Neural progenitor cell (in vitro differentiated cells): Measurements from ENCODE around the gene SAP30L. TPM values are rescaled to one million over a fixed set of nuclear protein-coding genes. Genes with fewer than 3 reads are reported as not detected.

ENCODE experiments used
- DNase-seq: peaks from one replicate; pipeline ENCODE4 v3.0.0-alpha.2; 2016; ENCODE audit warnings: low spot score
- H2AFZ ChIP-seq: fragments of 200-600 bp; sonication (generic); replicated peaks from 2 replicates; pipeline ENCODE4 v1.6.1; 2016; ENCODE audit warnings: antibody characterized with exemption
- H3F3A ChIP-seq: fragments of 200-600 bp; sonication (generic); 2 replicates; pipeline ENCODE4 v1.6.1; 2016; ENCODE audit warnings: antibody characterized with exemption, low read depth
- H3K27ac ChIP-seq: fragments of 200-600 bp; sonication (generic); 2 replicates; pipeline ENCODE4 v1.5.1; 2016; ENCODE audit warnings: mild to moderate bottlenecking
- H3K27me3 ChIP-seq: fragments of 200-600 bp; sonication (generic); 2 replicates; pipeline ENCODE4 v1.6.1; 2016; ENCODE audit warnings: mild to moderate bottlenecking, moderate library complexity
- H3K36me3 ChIP-seq: fragments of 200-600 bp; sonication (generic); 2 replicates; pipeline ENCODE4 v1.5.1; 2016
- H3K4me1 ChIP-seq: fragments of 200-600 bp; sonication (generic); 2 replicates; pipeline ENCODE4 v1.6.1; 2016; ENCODE audit warnings: mixed run types
- H3K4me2 ChIP-seq: fragments of 200-600 bp; sonication (generic); 2 replicates; pipeline ENCODE4 v1.6.1; 2016
- H3K4me3 ChIP-seq: fragments of 200-600 bp; sonication (generic); 2 replicates; pipeline ENCODE4 v1.5.1; 2016
- H3K79me2 ChIP-seq: fragments of 200-600 bp; sonication (generic); 2 replicates; pipeline ENCODE4 v1.6.1; 2016; ENCODE audit warnings: low read depth
- H3K9ac ChIP-seq: fragments of 200-600 bp; sonication (generic); 2 replicates; pipeline ENCODE4 v1.6.1; 2016
- H3K9me3 ChIP-seq: fragments of 200-600 bp; sonication (generic); 2 replicates; pipeline ENCODE4 v1.5.1; 2016; ENCODE audit warnings: low read depth
- H4K20me1 ChIP-seq: fragments of 200-600 bp; sonication (generic); 2 replicates; pipeline ENCODE4 v1.6.1; 2016; ENCODE audit warnings: low read depth
- H3K27ac Mint-ChIP-seq: 3 replicates; pipeline ENCODE4 v1.8.0; 2021; ENCODE audit warnings: mixed read lengths
- H3K27me3 Mint-ChIP-seq: 2 replicates; pipeline ENCODE4 v1.8.0; 2022; ENCODE audit warnings: low read depth, mild to moderate bottlenecking, inconsistent platforms, moderate library complexity, mixed read lengths; ENCODE audit not compliant: insufficient read depth
- H3K36me3 Mint-ChIP-seq: 3 replicates; pipeline ENCODE4 v1.8.0; 2021; ENCODE audit warnings: mixed read lengths
- H3K4me1 Mint-ChIP-seq: 3 replicates; pipeline ENCODE4 v1.8.0; 2021; ENCODE audit warnings: mixed read lengths
- H3K4me3 Mint-ChIP-seq: 3 replicates; pipeline ENCODE4 v1.8.0; 2021; ENCODE audit warnings: mild to moderate bottlenecking, moderate library complexity, mixed read lengths
- H3K9me3 Mint-ChIP-seq: 3 replicates; pipeline ENCODE4 v1.8.0; 2020; ENCODE audit warnings: mixed read lengths
- CTCF ChIP-seq: fragments of 200-600 bp; sonication (generic); IDR thresholded peaks from 2 replicates; pipeline ENCODE4 v1.5.1; 2017; ENCODE audit warnings: antibody characterized with exemption, mild to moderate bottlenecking
- EZH2 ChIP-seq: fragments of 200-600 bp; sonication (generic); IDR thresholded peaks from 2 replicates; pipeline ENCODE4 v1.6.1; 2017; ENCODE audit warnings: antibody characterized with exemption, mild to moderate bottlenecking, moderate library complexity
- EZH2phosphoT487 ChIP-seq: fragments of 200-600 bp; sonication (generic); IDR thresholded peaks from 2 replicates; pipeline ENCODE4 v1.6.1; 2017; ENCODE audit warnings: antibody characterized with exemption
- total RNA-seq: library from RNA; depleted of rRNA; stranded (reverse); fragments of >200 nt; gene quantifications from 2 replicates; pipeline ENCODE4 v1.2.3, GENCODE V29; 2015; ENCODE audit warnings: low replicate concordance

The SAP30L gene
- total RNA-seq, 1 donor from 2014 or later = 13.2 TPM

DNA sequence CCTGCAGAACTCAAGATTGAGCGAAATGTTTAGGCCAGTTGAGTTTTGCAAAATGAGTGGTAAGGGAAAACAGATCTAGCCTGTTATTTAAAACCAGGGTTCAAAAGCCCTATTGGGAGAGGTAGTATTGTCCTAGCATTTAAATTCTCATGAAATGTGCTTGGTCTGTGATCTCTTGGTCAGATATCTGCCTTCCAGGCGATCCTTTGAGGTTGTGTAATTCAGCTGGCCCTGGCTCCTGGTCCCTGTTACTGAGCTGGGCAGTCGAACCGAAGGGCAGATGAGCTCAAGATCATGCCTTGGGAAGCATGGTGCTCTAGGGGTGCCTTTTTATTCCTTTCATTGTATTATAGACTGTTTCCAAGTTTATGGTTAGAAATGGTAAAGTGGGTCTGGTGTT, 14.4 kb downstream of the SAP30L start:
- no peak overlapping the region for H3K4me2 ChIP-seq
- Mint-ChIP-seq H3K36me3 (peaks cover 23% of the 10 kb centered on the region), H3K9me3 (no peaks in the 10 kb centered on the region), H3K4me1 (no peaks in the 10 kb centered on the region), H3K27me3 (peaks cover under 1% of the 10 kb centered on the region), H3K27ac (no peak overlapping the region), H3K4me3 (no peak overlapping the region)
- H3K36me3 ChIP-seq = peaks cover 3% of the 10 kb centered on the region
- H3K9ac ChIP-seq = no peak overlapping the region
- no peaks in the 10 kb centered on the region for H3F3A ChIP-seq
- DNase-seq = no peak
- H3K9me3 ChIP-seq = no peaks in the 10 kb centered on the region
- no peaks in the 10 kb centered on the region for H3K79me2 ChIP-seq
- H3K4me3 ChIP-seq = no peak overlapping the region
- no peak overlapping the region for H2AFZ ChIP-seq
- TF ChIP-seq EZH2 (no peak), EZH2phosphoT487 (no peak), CTCF (no peak)
- H3K4me1 ChIP-seq = no peaks in the 10 kb centered on the region
- H3K27me3 ChIP-seq = peaks cover 7% of the 10 kb centered on the region
- no peak overlapping the region for H3K27ac ChIP-seq
- no peaks in the 10 kb centered on the region for H4K20me1 ChIP-seq

GRCh38 chr5:154461531-154461930, 15.7 kb downstream of the SAP30L start:
- H3K4me2 ChIP-seq = no peak overlapping the region
- no peaks in the 10 kb centered on the region for H3K79me2 ChIP-seq
- H2AFZ ChIP-seq = no peak overlapping the region
- no peaks in the 10 kb centered on the region for H3K9me3 ChIP-seq
- Mint-ChIP-seq H3K27me3 (peaks cover 5% of the 10 kb centered on the region), H3K27ac (no peak overlapping the region), H3K36me3 (peaks cover 15% of the 10 kb centered on the region), H3K4me3 (no peak overlapping the region), H3K4me1 (no peaks in the 10 kb centered on the region), H3K9me3 (no peaks in the 10 kb centered on the region)
- no peak overlapping the region for H3K4me3 ChIP-seq
- no peak overlapping the region for H3K27ac ChIP-seq
- no peaks in the 10 kb centered on the region for H3F3A ChIP-seq
- peaks cover 20% of the 10 kb centered on the region for H3K27me3 ChIP-seq
- TF ChIP-seq EZH2phosphoT487 (no peak), CTCF (peak; percentile 40), EZH2 (no peak)
- H3K36me3 ChIP-seq = peaks cover 3% of the 10 kb centered on the region
- H3K9ac ChIP-seq = no peak overlapping the region
- H4K20me1 ChIP-seq = no peaks in the 10 kb centered on the region
- H3K4me1 ChIP-seq = no peaks in the 10 kb centered on the region
- DNase-seq = no peak

GRCh38 chr5:154464438-154464837, 18.6 kb downstream of the SAP30L start:
- Mint-ChIP-seq H3K27ac (no peak overlapping the region), H3K27me3 (peaks cover 23% of the 10 kb centered on the region), H3K36me3 (peaks cover 3% of the 10 kb centered on the region), H3K9me3 (no peaks in the 10 kb centered on the region), H3K4me3 (no peak overlapping the region), H3K4me1 (no peaks in the 10 kb centered on the region)
- H3K4me2 ChIP-seq = no peak overlapping the region
- no peak overlapping the region for H3K27ac ChIP-seq
- H3F3A ChIP-seq = no peaks in the 10 kb centered on the region
- H3K27me3 ChIP-seq = peaks cover 48% of the 10 kb centered on the region
- H3K4me1 ChIP-seq = no peaks in the 10 kb centered on the region
- H3K79me2 ChIP-seq = no peaks in the 10 kb centered on the region
- no peak overlapping the region for H3K4me3 ChIP-seq
- no peaks in the 10 kb centered on the region for H3K36me3 ChIP-seq
- no peak overlapping the region for H3K9ac ChIP-seq
- no peak overlapping the region for H2AFZ ChIP-seq
- H3K9me3 ChIP-seq = no peaks in the 10 kb centered on the region
- H4K20me1 ChIP-seq = no peaks in the 10 kb centered on the region
- no peak for TF ChIP-seq EZH2phosphoT487
- no peak for DNase-seq

DNA sequence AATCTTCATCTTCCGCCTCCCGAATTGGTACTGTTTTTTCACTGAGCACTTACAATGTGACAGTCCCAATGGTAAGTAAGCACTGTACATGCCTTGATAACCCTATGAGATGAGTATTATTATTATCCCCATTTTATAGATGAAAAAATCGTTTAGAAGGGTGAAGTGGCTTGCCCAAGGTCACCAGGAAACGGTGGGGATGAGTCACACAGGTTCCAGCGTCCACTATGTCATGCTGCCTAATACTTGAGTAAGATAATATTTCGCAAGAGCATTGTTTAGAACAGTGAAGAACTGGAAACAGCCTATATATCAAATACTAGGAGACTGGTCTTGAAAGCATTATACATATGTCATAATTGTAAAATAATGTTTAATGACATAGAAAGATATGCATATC, 19.4 kb downstream of the SAP30L start:
- no peak overlapping the region for H3K4me3 ChIP-seq
- H3K9me3 Mint-ChIP-seq = no peaks in the 10 kb centered on the region
- peaks cover 56% of the 10 kb centered on the region for H3K27me3 ChIP-seq
- H3K27ac ChIP-seq = no peak overlapping the region
- no peaks in the 10 kb centered on the region for H4K20me1 ChIP-seq
- no peaks in the 10 kb centered on the region for H3K4me1 ChIP-seq
- no peaks in the 10 kb centered on the region for H3K79me2 ChIP-seq
- H3K36me3 Mint-ChIP-seq = peaks cover 1% of the 10 kb centered on the region
- H3K36me3 ChIP-seq = no peaks in the 10 kb centered on the region
- DNase-seq = no peak
- no peaks in the 10 kb centered on the region for H3K9me3 ChIP-seq
- no peak overlapping the region for H3K4me3 Mint-ChIP-seq
- H3K9ac ChIP-seq = no peak overlapping the region
- H3K27me3 Mint-ChIP-seq = peaks cover 27% of the 10 kb centered on the region
- no peaks in the 10 kb centered on the region for H3F3A ChIP-seq
- H3K4me1 Mint-ChIP-seq = no peaks in the 10 kb centered on the region
- H2AFZ ChIP-seq = no peak overlapping the region
- no peak overlapping the region for H3K4me2 ChIP-seq
- H3K27ac Mint-ChIP-seq = no peak overlapping the region
- no peak for TF ChIP-seq EZH2
